OCI-LY1 (cell line): Measurements from ENCODE around the gene CAB39.

Experiments used
- CTCF ChIP-seq: fragments of 200-600 bp; sonication (generic), shearing (Covaris generic); IDR thresholded peaks from 2 replicates; pipeline ENCODE4 v1.5.1; 2017; ENCODE audit warnings: mild to moderate bottlenecking, antibody characterized with exemption, low read length, moderate library complexity, mixed read lengths
- EZH2 ChIP-seq: fragments of 200-600 bp; sonication (generic), shearing (Covaris generic); IDR thresholded peaks from 2 replicates; pipeline ENCODE4 v1.8.0; 2017; ENCODE audit warnings: borderline replicate concordance, mixed run types, mild to moderate bottlenecking, antibody characterized with exemption, low read length, moderate library complexity, mixed read lengths

GRCh38 chr2:230706966-230707365, 5.7 kb upstream of the CAB39 start:
- TF ChIP-seq CTCF, result no peak
- TF ChIP-seq EZH2, result no peak
